Naive thymus-derived CD8-positive, alpha-beta T cell (primary cell): Measurements from ENCODE around the gene MAPRE3. TPM values are rescaled to one million over a fixed set of nuclear protein-coding genes. Genes with fewer than 3 reads are reported as not detected.

Experiments
- ATAC-seq, 2 donors: fragments of 150-1000 bp; cut with Tn5 transposase in 1 of 2; sonication (Bioruptor Pico), chemical (Tn5 transposase) in 1 of 2; 1 replicate in 1 of 2; 2 replicates in 1 of 2; pipeline ENCODE4 v1.10.0; 2021; ENCODE audit warnings: mild to moderate bottlenecking in 2 of 2, moderate library complexity in 2 of 2
- POLR2A ChIA-PET: fragments of 350-600 bp; sonication (Branson Sonifier 250); formaldehyde crosslinking; loops from one replicate; lab custom pipeline; 2021; ENCODE audit warnings: antibody characterized with exemption; lab: Charles Lee
- DNase-seq, 10 donors: peaks; one replicate each; pipeline versions ENCODE4 v3.0.0 to v3.0.0-alpha.2; 2020 to 2022
- H3K27ac Mint-ChIP-seq, 10 donors: one replicate each; pipeline ENCODE4 v1.8.0; 2020 to 2022; ENCODE audit warnings: mild to moderate bottlenecking in 10 of 10, mixed read lengths in 10 of 10, moderate library complexity in 4 of 10, inconsistent platforms in 1 of 10
- H3K27me3 Mint-ChIP-seq, 5 donors: one replicate each; pipeline ENCODE4 v1.8.0; 2021 to 2022; ENCODE audit warnings: mixed read lengths in 5 of 5
- H3K36me3 Mint-ChIP-seq, 3 donors: one replicate each; pipeline ENCODE4 v1.8.0; 2020 to 2022; ENCODE audit warnings: mixed read lengths in 3 of 3, mild to moderate bottlenecking in 2 of 3, inconsistent platforms in 1 of 3
- H3K4me1 Mint-ChIP-seq, 4 donors: one replicate each; pipeline ENCODE4 v1.8.0; 2021 to 2022; ENCODE audit warnings: mixed read lengths in 4 of 4
- H3K4me3 Mint-ChIP-seq, 10 donors: one replicate each; pipeline ENCODE4 v1.8.0; 2020 to 2022; ENCODE audit warnings: mild to moderate bottlenecking in 10 of 10, mixed read lengths in 10 of 10, moderate library complexity in 6 of 10, inconsistent platforms in 1 of 10
- H3K9me3 Mint-ChIP-seq, 9 donors: one replicate each; pipeline ENCODE4 v1.8.0; 2020 to 2022; ENCODE audit warnings: mixed read lengths in 9 of 9, mild to moderate bottlenecking in 3 of 9, inconsistent platforms in 1 of 9, moderate library complexity in 1 of 9
- polyA plus RNA-seq, 3 donors: library from polyadenylated mRNA; unstranded; fragments of 300-500 nt; fragmentation: Illumina TruSeq; gene quantifications; one replicate each; pipeline ENCODE4 v1.2.3, GENCODE V29; 2021
- total RNA-seq, 8 experiments: library from RNA in 2 of 8; stranded (reverse) in 2 of 8; gene quantifications; one replicate each; pipeline ENCODE4 v1.2.3 and lab custom pipeline; 2021 to 2026

Gene MAPRE3
- total and polyA plus RNA-seq, 5 experiments from 2014 or later, result 1.4 to 5.3 (median 1.6) TPM

DNA sequence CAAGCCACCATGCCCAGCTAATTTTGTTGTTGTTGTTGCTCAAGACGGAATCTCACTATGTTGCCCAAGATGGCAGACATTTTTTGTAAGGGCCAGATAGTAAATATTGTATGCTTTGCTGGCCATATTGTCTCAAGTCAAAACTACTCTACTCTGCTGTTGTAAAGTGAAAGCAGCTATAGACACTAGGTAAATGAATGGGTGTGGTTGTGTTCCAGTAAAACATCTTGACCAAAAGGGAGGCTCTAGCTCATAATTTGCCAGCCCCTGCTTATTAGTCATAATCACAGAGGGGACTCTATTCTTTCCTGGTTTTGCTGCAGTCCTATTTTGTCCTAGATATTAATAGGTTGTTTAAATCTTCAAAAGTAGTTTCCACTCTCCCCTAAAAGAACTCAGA lies 24.5 kb downstream of the MAPRE3 start:
- Mint-ChIP-seq H3K9me3 (no peaks in the 10 kb centered on the region), H3K27ac (no peak overlapping the region), H3K4me3 (no peak overlapping the region), H3K36me3 (peaks cover 0 to 8% (median 7%) of the 10 kb centered on the region in 3 donors), H3K4me1 (no peaks in the 10 kb centered on the region), H3K27me3 (peaks cover 1 to 10% (median 4%) of the 10 kb centered on the region in 5 donors)
- POLR2A ChIA-PET, result interaction anchor here (0.6 kb wide), 1 partner anchor 33 kb away, joined by 3 read pairs; no protein-coding TSS in a partner anchor
- DNase-seq (no peak), ATAC-seq (no peak)

DNA sequence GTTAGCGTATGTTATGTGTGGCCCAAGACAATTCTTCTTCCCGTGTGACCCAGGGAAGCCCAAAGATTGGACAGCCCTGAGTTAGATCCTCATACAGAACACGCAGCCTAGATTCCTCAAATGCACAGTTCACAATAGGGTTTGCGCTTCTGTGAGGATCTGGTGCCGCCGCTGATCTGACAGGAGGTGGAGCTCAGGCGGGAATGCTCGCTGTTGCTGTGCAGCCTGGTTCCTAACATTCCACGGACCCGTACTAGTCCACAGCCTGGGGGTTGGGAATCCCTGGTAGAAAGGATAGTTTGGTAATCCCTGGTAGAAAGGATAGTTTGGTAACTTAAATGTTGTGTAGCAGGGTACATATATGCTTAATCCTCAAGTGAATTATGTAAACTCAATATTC lies 27.0 kb downstream of the MAPRE3 start:
- H3K27ac Mint-ChIP-seq, result no peak overlapping the region
- POLR2A ChIA-PET, result no interaction called here

DNA sequence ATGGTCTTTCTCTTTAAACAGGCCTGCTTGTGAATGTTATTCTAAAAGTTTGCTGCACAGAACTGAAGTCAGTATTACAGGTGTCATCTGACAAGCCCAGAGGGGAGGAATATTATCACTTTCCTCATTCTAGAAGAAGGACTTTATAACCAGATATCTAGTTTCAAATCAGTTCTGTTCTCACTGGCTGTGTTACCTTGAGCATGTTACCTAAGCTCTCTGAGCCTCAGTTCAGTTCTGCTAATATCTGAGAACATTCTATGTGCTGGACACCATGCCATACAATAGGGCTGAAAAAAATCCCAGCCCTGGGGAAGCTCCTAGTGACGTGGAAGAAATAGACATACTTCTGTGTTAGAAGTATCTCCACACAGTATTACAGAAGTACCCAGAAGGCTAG lies 27.9 kb downstream of the MAPRE3 start:
- Mint-ChIP-seq H3K9me3 (no peaks in the 10 kb centered on the region), H3K27ac (no peak overlapping the region), H3K4me1 (peaks cover 0 to 3% (median 0%) of the 10 kb centered on the region in 4 donors), H3K36me3 (peaks cover 0 to 8% (median 7%) of the 10 kb centered on the region in 3 donors), H3K4me3 (no peak overlapping the region), H3K27me3 (peaks cover 4 to 10% (median 7%) of the 10 kb centered on the region in 5 donors)
- DNase-seq, result no peak
- ATAC-seq, result no peak
- POLR2A ChIA-PET, result no interaction called here

More for the DNA sequence above, 27.0 kb downstream of the MAPRE3 start:
- H3K4me1 Mint-ChIP-seq, result peaks cover 0 to 3% (median 0%) of the 10 kb centered on the region in 4 donors
- H3K4me3 Mint-ChIP-seq, result no peak overlapping the region
- no peak for ATAC-seq
- H3K9me3 Mint-ChIP-seq, result no peaks in the 10 kb centered on the region
- peaks cover 4 to 10% (median 6%) of the 10 kb centered on the region in 5 donors for H3K27me3 Mint-ChIP-seq
- peaks cover 0 to 8% (median 7%) of the 10 kb centered on the region in 3 donors for H3K36me3 Mint-ChIP-seq
- no peak for DNase-seq

DNA sequence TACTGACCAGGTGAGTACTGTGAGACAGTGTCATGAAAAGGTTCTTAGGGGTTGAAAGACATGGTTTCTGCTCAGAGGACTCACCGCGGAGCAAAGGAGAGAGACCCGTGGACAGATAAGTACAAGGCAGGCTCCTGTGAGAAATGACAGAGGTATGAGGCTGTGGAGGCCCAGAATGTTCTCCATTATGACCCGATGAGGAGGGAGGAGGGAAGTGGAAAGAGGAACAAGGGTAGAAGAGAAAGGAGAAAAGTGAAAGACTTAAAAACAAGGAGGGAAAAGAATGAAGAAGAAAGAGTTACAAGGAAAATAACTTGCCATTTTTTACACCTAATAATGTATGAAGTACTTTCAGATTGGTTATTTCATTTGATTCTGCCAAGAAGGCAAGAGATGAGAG lies 29.8 kb downstream of the MAPRE3 start:
- Mint-ChIP-seq H3K27ac (peak overlapping the region in 1 of 10 donors; percentile 26), H3K9me3 (no peaks in the 10 kb centered on the region), H3K36me3 (peaks cover 0 to 4% (median 0%) of the 10 kb centered on the region in 3 donors), H3K4me1 (peaks cover 0 to 6% (median 0%) of the 10 kb centered on the region in 4 donors), H3K4me3 (no peak overlapping the region), H3K27me3 (peaks cover 4 to 12% (median 9%) of the 10 kb centered on the region in 5 donors)
- POLR2A ChIA-PET, result no interaction called here
- ATAC-seq (no peak), DNase-seq (no peak)

DNA sequence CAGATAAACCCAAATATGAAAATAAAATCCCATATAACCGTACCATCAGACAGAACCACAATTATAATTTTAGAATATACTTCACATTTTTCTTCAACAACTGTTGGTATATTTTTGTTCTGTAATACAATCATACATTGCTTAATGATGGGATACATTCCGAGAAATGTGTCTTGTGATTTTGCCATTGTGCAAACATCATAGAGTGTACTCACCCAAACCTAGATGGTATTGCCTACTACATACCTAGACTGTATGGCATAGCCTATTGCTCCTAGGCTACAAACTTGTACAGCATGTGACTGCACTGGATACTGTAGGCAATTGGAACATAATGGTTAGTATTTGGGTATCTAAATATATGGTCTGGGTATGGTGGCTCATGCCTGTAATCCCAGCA lies 30.6 kb downstream of the MAPRE3 start:
- H3K27ac Mint-ChIP-seq, result no peak overlapping the region
- peaks cover 0 to 4% (median 0%) of the 10 kb centered on the region in 3 donors for H3K36me3 Mint-ChIP-seq
- ATAC-seq (no peak), DNase-seq (no peak)
- no peaks in the 10 kb centered on the region for H3K9me3 Mint-ChIP-seq
- no peak overlapping the region for H3K4me3 Mint-ChIP-seq
- H3K4me1 Mint-ChIP-seq, result peaks cover 0 to 6% (median 0%) of the 10 kb centered on the region in 4 donors
- POLR2A ChIA-PET, result no interaction called here
- H3K27me3 Mint-ChIP-seq, result peaks cover 4 to 15% (median 10%) of the 10 kb centered on the region in 5 donors

DNA sequence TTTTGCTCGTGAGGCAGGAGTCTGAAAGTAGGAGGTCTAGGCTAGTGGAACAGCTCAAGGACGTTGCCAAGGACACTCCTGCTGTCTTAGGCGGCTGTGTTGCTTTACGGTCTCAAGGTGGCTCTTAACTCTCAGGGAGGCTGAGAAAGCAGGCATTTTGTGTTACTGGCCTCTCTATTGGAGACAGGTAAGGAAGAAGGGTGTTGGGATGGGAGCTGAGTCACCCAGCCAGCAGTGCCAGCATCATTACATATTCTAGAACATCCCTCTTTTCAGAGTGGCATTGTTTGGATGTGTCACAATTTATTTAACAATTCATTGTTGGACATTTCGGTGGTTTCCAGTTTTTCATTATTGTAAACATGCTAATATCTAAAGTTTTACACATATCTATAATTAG lies 31.5 kb downstream of the MAPRE3 start:
- Mint-ChIP-seq H3K4me3 (no peak overlapping the region), H3K4me1 (peaks cover 0 to 6% (median 0%) of the 10 kb centered on the region in 4 donors), H3K36me3 (peaks cover 0 to 4% (median 0%) of the 10 kb centered on the region in 3 donors), H3K27ac (peak overlapping the region in 2 of 10 donors; percentile 40 to 53), H3K9me3 (no peaks in the 10 kb centered on the region), H3K27me3 (peaks cover 4 to 15% (median 10%) of the 10 kb centered on the region in 5 donors)
- POLR2A ChIA-PET, result no interaction called here
- no peak for DNase-seq
- ATAC-seq, result no peak

DNA sequence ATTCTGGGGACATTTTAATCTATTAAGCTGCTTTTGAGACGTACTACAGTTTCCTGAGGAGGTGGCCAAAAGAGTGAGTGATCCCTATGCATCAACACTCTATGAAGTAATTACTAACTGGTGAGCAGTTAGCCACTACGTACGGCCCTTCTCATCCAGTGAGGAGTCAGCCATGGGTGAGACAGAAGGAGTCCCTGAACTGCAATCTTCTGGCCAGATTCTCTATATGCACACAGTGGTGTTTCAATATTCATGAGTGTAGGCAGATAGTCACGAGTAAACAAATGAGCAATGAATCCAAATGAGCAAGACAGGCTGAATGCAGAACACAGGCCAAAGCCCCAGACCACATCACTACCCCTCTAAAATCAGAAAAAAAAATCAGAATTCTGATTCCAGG lies 32.6 kb downstream of the MAPRE3 start:
- Mint-ChIP-seq H3K9me3 (no peaks in the 10 kb centered on the region), H3K36me3 (no peaks in the 10 kb centered on the region), H3K4me3 (no peak overlapping the region), H3K4me1 (peaks cover 0 to 6% (median 0%) of the 10 kb centered on the region in 4 donors), H3K27ac (no peak overlapping the region), H3K27me3 (peaks cover 0 to 15% (median 10%) of the 10 kb centered on the region in 5 donors)
- DNase-seq, result no peak
- POLR2A ChIA-PET, result no interaction called here
- no peak for ATAC-seq

DNA sequence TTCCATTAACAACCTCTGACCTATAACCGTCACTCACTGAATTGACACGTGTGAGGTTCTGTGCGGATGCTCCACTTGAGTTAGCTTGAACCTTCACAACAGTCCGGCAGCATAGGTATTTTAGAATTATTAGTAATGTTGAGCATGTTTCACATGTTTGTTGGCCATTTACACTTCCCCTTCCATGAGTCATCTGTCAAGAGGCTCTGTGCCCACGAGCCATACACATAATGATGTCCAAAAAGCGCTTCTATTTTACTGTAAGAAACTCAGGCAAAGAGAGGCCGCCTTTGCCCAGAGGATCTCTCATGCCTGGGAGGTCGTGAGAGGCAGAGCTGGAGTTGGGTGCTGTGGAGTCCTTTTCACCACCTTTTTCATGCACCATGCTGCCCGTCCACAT lies 33.4 kb downstream of the MAPRE3 start:
- Mint-ChIP-seq H3K4me3 (no peak overlapping the region), H3K36me3 (no peaks in the 10 kb centered on the region), H3K4me1 (peaks cover 0 to 6% (median 0%) of the 10 kb centered on the region in 4 donors), H3K27me3 (peaks cover 0 to 15% (median 6%) of the 10 kb centered on the region in 5 donors), H3K27ac (no peak overlapping the region), H3K9me3 (no peaks in the 10 kb centered on the region)
- POLR2A ChIA-PET, result no interaction called here
- ATAC-seq (no peak), DNase-seq (no peak)

DNA sequence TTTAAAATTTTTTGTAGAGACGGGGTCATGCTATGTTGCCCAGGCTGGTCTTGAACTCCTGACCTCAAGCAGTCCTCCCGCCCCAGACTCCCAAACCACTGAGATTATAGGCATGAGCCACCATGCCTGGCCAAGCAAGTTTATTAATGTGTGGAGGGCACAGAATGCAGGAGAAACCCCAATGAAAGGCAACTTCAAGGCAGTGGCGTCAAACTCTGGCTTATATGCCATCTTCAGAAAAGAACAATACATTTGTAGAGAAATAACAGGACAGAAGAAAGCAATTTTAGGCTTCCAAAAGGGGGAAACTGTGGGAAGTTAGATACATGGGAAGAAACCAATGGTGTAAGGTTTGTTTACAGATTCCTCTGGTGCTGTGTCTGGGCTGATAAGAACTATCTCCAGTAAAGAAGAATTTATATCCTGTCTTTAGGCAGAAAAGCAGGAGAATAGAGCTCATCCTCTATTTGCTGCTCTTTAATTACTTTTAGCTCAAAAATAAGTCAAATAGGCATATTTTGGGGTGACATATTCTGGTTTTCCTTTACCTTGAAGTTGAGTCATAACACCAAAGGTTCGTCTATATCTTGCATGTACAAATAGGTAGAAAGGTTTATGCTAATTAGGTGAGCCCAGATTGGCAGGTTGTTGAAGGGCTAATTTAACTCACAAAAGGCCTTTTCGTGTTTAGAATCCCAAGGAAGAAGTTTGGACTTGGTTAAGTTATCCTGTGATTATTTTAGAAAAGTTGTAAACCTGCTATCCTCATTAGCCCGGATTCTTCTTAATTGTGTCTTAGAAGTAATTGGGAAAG lies 36.4 kb downstream of the MAPRE3 start:
- POLR2A ChIA-PET, result no interaction called here
- H3K27ac Mint-ChIP-seq, result no peak overlapping the region
- H3K4me1 Mint-ChIP-seq, result peaks cover 0 to 7% (median under 1%) of the 10 kb centered on the region in 4 donors
- no peak overlapping the region for H3K4me3 Mint-ChIP-seq
- no peak for DNase-seq
- ATAC-seq, result no peak
- peaks cover 0 to 11% (median 3%) of the 10 kb centered on the region in 5 donors for H3K27me3 Mint-ChIP-seq
- H3K9me3 Mint-ChIP-seq, result no peaks in the 10 kb centered on the region
- no peaks in the 10 kb centered on the region for H3K36me3 Mint-ChIP-seq

DNA sequence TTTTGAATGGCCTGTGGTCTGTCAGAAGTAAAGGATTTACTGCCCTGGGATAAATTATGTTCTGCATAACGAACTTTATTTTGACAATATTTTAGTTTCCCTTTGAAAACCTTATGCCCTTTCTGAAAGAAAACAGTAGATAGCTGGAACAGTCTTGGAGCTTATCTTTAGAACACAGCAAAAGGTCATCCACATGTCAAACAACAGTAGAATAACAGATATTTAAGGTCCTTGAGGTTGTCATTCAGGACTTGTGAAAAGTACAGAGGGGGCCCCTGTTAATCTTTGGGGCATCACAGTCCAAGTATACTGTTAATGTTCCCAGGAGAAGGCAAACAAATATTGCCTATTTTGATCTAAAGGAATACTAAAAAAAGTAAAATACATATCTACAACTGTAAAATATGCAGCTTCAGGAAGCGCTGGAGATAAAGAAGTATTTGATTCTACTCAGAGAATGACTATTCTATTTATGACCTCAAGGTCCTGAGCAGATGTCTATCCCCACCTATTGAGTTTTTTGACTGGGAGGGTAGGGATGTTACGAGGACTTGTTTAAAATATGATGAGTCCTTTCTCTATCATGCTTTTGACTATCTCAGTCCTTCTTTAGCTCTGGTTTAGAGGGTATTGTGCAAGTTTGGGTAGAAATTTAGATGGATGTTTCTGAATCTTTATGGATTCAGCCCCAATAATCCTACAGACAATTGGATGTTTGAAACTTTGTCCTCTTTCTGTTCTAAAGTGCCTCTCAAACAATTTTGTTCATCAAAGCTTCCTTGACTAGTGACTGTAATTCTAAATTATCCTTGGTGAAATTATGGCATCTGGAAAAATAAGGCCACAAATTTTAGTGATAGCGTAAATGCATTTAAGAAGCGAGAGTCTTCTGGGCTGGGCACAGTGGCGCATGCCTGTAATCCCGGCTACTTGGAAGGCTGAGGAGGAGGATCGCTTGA lies 37.3 kb downstream of the MAPRE3 start:
- POLR2A ChIA-PET, result no interaction called here
- Mint-ChIP-seq H3K4me1 (peaks cover 0 to 7% (median under 1%) of the 10 kb centered on the region in 4 donors), H3K27me3 (peaks cover 0 to 10% (median 3%) of the 10 kb centered on the region in 5 donors), H3K27ac (no peak overlapping the region), H3K9me3 (no peaks in the 10 kb centered on the region), H3K36me3 (no peaks in the 10 kb centered on the region), H3K4me3 (no peak overlapping the region)
- DNase-seq, result no peak
- ATAC-seq, result no peak

DNA sequence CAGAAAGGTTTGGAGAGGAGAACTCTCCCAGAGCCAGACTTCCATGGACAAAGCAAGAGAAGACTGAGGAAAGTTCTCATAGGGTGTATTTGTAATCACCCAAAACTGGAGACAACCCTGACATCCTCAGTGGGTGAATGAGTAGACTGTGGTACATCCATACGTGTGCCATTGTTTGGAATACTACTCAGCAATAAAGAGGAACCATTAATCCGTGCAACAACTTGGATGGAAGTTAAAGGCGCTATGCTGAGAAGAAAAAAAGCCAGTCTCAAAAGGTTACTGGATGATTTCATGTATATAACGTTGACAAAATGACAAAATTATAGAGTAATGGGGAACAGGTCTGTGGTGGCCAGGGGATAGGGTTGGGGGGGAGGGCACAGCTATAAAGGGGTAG lies 38.2 kb downstream of the MAPRE3 start:
- H3K4me3 Mint-ChIP-seq, result no peak overlapping the region
- H3K36me3 Mint-ChIP-seq, result no peaks in the 10 kb centered on the region
- DNase-seq (no peak), ATAC-seq (no peak)
- no peaks in the 10 kb centered on the region for H3K9me3 Mint-ChIP-seq
- H3K4me1 Mint-ChIP-seq, result peaks cover 0 to 5% (median under 1%) of the 10 kb centered on the region in 4 donors
- POLR2A ChIA-PET, result no interaction called here
- H3K27me3 Mint-ChIP-seq, result peaks cover 0 to 9% (median 3%) of the 10 kb centered on the region in 5 donors
- H3K27ac Mint-ChIP-seq, result no peak overlapping the region

DNA sequence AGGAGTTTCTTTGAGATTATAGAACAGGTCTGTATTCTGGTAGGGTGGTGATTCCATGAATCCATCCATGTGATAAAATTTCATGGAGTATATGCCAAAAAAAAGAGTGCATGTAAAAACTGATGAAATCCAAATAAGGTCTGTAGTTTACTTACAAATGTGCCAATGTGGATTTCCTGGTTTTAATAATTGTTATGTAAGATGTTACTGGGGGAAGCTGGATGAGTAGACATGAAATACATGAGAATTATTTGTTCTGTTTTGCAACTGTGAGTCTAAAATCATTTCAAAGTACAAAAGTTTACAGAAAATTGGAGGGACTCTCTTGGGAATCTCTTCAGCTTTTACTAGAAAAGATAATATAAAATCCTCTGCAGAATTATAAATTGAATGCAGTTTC lies 38.6 kb downstream of the MAPRE3 start:
- H3K4me1 Mint-ChIP-seq, result peaks cover 0 to 4% (median under 1%) of the 10 kb centered on the region in 4 donors
- ATAC-seq (no peak), DNase-seq (no peak)
- POLR2A ChIA-PET, result no interaction called here
- no peaks in the 10 kb centered on the region for H3K9me3 Mint-ChIP-seq
- no peaks in the 10 kb centered on the region for H3K36me3 Mint-ChIP-seq
- H3K27ac Mint-ChIP-seq, result no peak overlapping the region
- H3K4me3 Mint-ChIP-seq, result no peak overlapping the region
- peaks cover 0 to 9% (median 3%) of the 10 kb centered on the region in 5 donors for H3K27me3 Mint-ChIP-seq
